ENCODE results near the gene NIP7. TPM values are rescaled to one million over a fixed set of nuclear protein-coding genes. Genes with fewer than 3 reads are reported as not detected.

NIP7 gene
- total and polyA plus RNA-seq, 2 donors: 23.1 to 23.5 TPM

DNA sequence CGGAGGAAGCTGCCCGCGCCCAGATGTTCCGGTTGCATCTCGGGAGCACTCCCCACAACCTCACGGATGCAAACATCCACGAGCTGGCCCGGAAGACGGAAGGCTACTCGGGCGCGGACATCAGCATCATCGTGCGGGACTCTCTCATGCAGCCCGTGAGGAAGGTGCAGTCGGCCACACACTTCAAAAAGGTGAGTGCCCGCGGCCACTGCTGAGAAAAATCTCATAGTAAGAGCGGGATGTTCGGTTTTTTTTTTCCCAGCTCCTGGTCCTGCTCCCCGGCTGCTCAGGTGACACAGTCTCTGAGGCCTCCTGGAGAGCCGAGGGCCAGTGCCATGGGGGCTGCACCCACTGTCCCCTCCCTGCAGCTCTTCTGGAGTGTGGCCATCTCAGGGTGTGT is 18.5 kb upstream of the NIP7 start:
- Histone ChIP-seq H3K4me1 (ENCODE audit: control insufficient read depth in 2 of 2, insufficient read depth in 2 of 2, low read length in 2 of 2) (peaks cover 0 to 7% of the 10 kb centered on the region in 2 donors), H3K27me3 (ENCODE audit: control insufficient read depth in 2 of 2, insufficient read depth in 1 of 2, low read length in 1 of 2) (no peaks in the 10 kb centered on the region), H3K9me3 (ENCODE audit: control insufficient read depth in 2 of 2, insufficient read depth in 1 of 2, low read length in 1 of 2) (no peaks in the 10 kb centered on the region), H3K36me3 (ENCODE audit: control insufficient read depth in 2 of 2, insufficient read depth in 2 of 2, low read length in 1 of 2) (peaks cover 90 to 94% of the 10 kb centered on the region in 2 donors), H3K27ac (ENCODE audit: low read depth in 1 of 2, low read length in 1 of 2) (no peak overlapping the region), H3K4me3 (ENCODE audit: low read length in 2 of 2) (no peak overlapping the region)
- 98% methylated on average over 22 of the region's 22 CpGs for WGBS
- no peak for DNase-seq (ENCODE audit: low read depth in 6 of 9, low spot score in 9 of 9)

DNA sequence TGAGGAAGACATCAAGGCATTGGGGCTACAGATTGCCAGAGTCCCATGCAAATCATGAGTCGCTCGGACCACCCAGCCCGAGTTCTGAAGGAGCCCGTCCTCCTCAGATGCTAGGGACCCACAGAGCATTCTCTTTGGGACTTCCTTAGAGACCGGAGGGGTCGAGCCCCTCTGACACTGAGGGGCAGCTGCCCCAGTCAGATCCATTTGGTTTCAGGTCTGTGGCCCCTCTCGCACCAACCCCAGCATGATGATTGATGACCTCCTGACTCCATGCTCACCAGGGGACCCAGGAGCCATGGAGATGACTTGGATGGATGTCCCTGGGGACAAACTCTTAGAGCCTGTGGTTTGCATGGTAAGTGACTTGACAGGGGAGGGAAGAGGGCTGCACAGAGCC is 17.2 kb upstream of the NIP7 start:
- no peaks in the 10 kb centered on the region for H3K9me3 ChIP-seq (ENCODE audit: control insufficient read depth in 2 of 2, insufficient read depth in 1 of 2, low read length in 1 of 2)
- peaks cover 4 to 7% of the 10 kb centered on the region in 2 donors for H3K4me1 ChIP-seq (ENCODE audit: control insufficient read depth in 2 of 2, insufficient read depth in 2 of 2, low read length in 2 of 2)
- no peak overlapping the region for H3K27ac ChIP-seq (ENCODE audit: low read depth in 1 of 2, low read length in 1 of 2)
- H3K4me3 ChIP-seq (ENCODE audit: low read length in 2 of 2): no peak overlapping the region
- peaks cover 90 to 94% of the 10 kb centered on the region in 2 donors for H3K36me3 ChIP-seq (ENCODE audit: control insufficient read depth in 2 of 2, insufficient read depth in 2 of 2, low read length in 1 of 2)
- DNase-seq (ENCODE audit: low read depth in 6 of 9, low spot score in 9 of 9): no peak
- over 99% methylated on average over 7 of the region's 7 CpGs for WGBS
- no peaks in the 10 kb centered on the region for H3K27me3 ChIP-seq (ENCODE audit: control insufficient read depth in 2 of 2, insufficient read depth in 1 of 2, low read length in 1 of 2)

DNA sequence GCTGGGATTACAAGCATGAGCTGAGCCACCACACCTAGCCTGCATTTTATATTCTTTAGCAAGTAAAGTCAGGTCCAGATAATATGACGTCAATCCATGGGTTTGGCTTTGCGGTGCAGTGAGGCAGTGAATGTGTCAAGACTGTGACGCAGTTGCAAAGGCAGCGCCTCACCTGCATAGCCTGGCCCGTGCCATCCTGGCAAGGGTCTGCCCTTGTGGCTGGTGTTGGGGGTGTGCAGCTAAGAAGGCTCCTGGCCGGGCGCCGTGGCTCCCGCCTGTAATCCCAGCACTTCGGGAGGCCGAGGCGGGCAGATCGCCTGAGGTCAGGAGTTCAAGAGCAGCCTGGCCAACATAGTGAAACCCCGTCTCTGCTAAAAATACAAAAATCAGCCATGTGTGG is 16.2 kb upstream of the NIP7 start:
- no peaks in the 10 kb centered on the region for H3K27me3 ChIP-seq (ENCODE audit: control insufficient read depth in 2 of 2, insufficient read depth in 1 of 2, low read length in 1 of 2)
- no peak overlapping the region for H3K4me3 ChIP-seq (ENCODE audit: low read length in 2 of 2)
- no peak for DNase-seq (ENCODE audit: low read depth in 6 of 9, low spot score in 9 of 9)
- peaks cover 89 to 90% of the 10 kb centered on the region in 2 donors for H3K36me3 ChIP-seq (ENCODE audit: control insufficient read depth in 2 of 2, insufficient read depth in 2 of 2, low read length in 1 of 2)
- H3K27ac ChIP-seq (ENCODE audit: low read depth in 1 of 2, low read length in 1 of 2): no peak overlapping the region
- H3K9me3 ChIP-seq (ENCODE audit: control insufficient read depth in 2 of 2, insufficient read depth in 1 of 2, low read length in 1 of 2): no peaks in the 10 kb centered on the region
- 92% methylated on average over 14 of the region's 14 CpGs for WGBS
- H3K4me1 ChIP-seq (ENCODE audit: control insufficient read depth in 2 of 2, insufficient read depth in 2 of 2, low read length in 2 of 2): peaks cover 8 to 14% of the 10 kb centered on the region in 2 donors

DNA sequence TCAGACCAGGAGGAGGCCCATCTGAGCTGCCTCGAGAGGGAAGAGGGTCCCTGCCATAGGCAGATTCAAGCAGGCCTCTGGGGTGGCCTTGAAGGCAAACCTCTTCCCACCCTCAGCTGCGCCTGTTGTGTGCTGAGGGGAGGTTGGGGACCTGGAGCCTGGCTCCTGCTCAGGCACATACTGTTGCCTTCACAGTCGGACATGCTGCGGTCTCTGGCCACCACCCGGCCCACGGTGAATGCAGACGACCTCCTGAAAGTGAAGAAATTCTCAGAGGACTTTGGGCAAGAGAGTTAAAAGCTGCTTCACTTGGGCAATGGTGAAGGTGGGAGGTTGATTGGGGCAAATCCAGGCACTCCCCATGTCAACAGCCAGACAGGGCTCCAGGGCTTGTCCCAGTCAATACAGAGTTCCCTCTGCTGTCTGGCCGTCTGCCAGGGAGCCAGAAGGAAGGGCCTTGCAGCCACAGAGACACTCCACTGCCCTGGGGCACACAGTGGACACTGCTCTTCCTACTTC is 15.5 kb upstream of the NIP7 start:
- Histone ChIP-seq H3K36me3 (ENCODE audit: control insufficient read depth in 2 of 2, insufficient read depth in 2 of 2, low read length in 1 of 2) (peaks cover 86 to 88% of the 10 kb centered on the region in 2 donors), H3K27me3 (ENCODE audit: control insufficient read depth in 2 of 2, insufficient read depth in 1 of 2, low read length in 1 of 2) (no peaks in the 10 kb centered on the region), H3K27ac (ENCODE audit: low read depth in 1 of 2, low read length in 1 of 2) (peak overlapping the region in 1 of 2 donors; percentile 25), H3K4me1 (ENCODE audit: control insufficient read depth in 2 of 2, insufficient read depth in 2 of 2, low read length in 2 of 2) (peaks cover 14 to 21% of the 10 kb centered on the region in 2 donors), H3K9me3 (ENCODE audit: control insufficient read depth in 2 of 2, insufficient read depth in 1 of 2, low read length in 1 of 2) (no peaks in the 10 kb centered on the region), H3K4me3 (ENCODE audit: low read length in 2 of 2) (no peak overlapping the region)
- no peak for DNase-seq (ENCODE audit: low read depth in 6 of 9, low spot score in 9 of 9)
- 92% methylated on average over 8 of the region's 8 CpGs for whole genome bisulfite sequencing

DNA sequence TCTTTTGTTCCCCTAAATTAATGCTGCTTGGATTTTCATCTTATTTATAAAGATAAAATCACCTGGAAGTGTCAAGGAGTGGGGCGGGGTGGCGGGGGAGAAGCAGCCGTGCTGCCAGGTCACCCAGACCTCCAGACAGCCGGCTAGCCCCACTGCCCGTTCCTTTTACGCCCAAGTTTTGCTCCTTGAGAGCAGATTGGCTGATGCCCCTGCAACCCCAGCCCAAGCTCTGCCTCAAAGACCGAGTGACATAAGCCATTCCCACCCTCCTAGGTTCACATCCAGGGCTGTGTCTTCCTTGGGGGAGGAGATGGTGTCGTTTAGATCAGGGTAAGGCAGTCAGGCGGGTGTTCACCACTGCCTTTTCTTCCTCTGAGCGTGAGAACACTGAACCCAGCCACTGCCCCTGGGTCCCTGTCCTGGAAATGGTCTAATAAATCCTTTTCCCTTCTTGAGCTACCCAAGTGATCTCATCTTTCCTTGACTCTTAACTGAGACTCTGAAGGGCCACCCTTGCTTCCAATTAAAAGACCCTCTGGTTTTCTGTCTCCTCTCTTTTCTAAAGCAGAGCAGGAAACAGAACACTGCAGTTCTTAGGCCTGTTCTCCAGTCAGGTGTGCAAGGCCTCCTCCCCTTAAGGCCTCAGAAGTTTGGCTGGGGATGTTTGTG is 14.9 kb upstream of the NIP7 start:
- WGBS: 94% methylated on average over 10 of the region's 10 CpGs
- no peak for DNase-seq (ENCODE audit: low read depth in 6 of 9, low spot score in 9 of 9)
- Histone ChIP-seq H3K4me3 (ENCODE audit: low read length in 2 of 2) (no peak overlapping the region), H3K4me1 (ENCODE audit: control insufficient read depth in 2 of 2, insufficient read depth in 2 of 2, low read length in 2 of 2) (peaks cover 20 to 27% of the 10 kb centered on the region in 2 donors), H3K27ac (ENCODE audit: low read depth in 1 of 2, low read length in 1 of 2) (no peak overlapping the region), H3K27me3 (ENCODE audit: control insufficient read depth in 2 of 2, insufficient read depth in 1 of 2, low read length in 1 of 2) (no peaks in the 10 kb centered on the region), H3K36me3 (ENCODE audit: control insufficient read depth in 2 of 2, insufficient read depth in 2 of 2, low read length in 1 of 2) (peaks cover 80 to 84% of the 10 kb centered on the region in 2 donors), H3K9me3 (ENCODE audit: control insufficient read depth in 2 of 2, insufficient read depth in 1 of 2, low read length in 1 of 2) (no peaks in the 10 kb centered on the region)

DNA sequence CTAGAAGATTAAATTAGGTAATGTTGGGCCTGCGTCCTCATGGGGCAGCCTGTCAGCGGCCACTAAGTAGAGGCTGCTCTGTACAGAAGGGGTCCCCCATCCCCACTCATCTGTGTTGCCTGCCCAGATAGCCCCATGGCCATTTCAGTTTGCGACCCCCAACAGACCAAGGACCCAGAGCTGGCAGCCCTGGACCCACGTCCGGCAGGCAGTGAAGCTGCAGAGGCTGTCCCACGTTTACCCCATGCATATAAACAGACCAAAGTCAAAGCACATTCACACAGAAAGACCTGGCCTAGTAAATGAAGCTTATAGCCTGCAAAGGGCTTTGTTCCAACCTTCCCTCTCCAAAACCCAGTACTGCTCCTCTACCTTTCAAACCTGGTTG is 13.8 kb upstream of the NIP7 start:
- 97% methylated on average over 6 of the region's 6 CpGs for WGBS
- no peak for DNase-seq (ENCODE audit: low read depth in 6 of 9, low spot score in 9 of 9)
- Histone ChIP-seq H3K4me1 (ENCODE audit: control insufficient read depth in 2 of 2, insufficient read depth in 2 of 2, low read length in 2 of 2) (peaks cover 21 to 29% of the 10 kb centered on the region in 2 donors), H3K27ac (ENCODE audit: low read depth in 1 of 2, low read length in 1 of 2) (peak overlapping the region in 1 of 2 donors; percentile 12), H3K4me3 (ENCODE audit: low read length in 2 of 2) (no peak overlapping the region), H3K9me3 (ENCODE audit: control insufficient read depth in 2 of 2, insufficient read depth in 1 of 2, low read length in 1 of 2) (no peaks in the 10 kb centered on the region), H3K36me3 (ENCODE audit: control insufficient read depth in 2 of 2, insufficient read depth in 2 of 2, low read length in 1 of 2) (peaks cover 69 to 73% of the 10 kb centered on the region in 2 donors), H3K27me3 (ENCODE audit: control insufficient read depth in 2 of 2, insufficient read depth in 1 of 2, low read length in 1 of 2) (no peaks in the 10 kb centered on the region)

DNA sequence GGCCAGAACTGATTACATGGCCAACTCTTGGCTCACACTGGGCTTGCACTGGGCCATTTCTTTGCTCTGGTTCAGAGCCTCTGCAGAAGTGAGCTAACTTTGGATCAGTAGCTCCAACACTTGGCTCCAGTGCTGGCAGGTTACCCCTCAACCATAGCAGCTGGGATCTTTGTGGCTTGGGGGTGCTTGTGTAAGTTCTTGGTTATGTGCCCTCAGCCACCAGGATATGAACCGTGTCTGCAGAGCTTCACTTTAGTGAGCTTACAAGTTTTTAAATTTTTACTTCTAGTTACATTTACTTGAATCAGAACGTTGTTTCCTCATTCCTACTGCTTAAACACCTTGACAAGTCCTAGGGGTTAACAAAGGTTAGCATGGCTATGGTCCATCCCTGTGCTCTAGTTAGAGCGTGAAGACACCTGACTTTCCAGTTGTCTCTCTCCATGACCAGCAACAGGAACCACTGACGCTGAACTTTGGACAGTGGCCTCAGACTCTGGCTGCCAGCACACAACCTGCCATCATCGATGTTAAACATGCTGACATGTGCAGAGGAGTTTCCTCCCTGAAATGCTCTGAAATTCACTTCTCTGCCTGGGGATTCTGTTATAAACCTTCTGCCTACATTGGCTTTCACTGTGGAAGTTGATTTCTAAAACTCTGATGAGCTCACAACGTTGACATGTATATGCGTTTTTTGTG is 13.2 kb upstream of the NIP7 start:
- Histone ChIP-seq H3K27ac (ENCODE audit: low read depth in 1 of 2, low read length in 1 of 2) (no peak overlapping the region), H3K4me3 (ENCODE audit: low read length in 2 of 2) (no peak overlapping the region), H3K9me3 (ENCODE audit: control insufficient read depth in 2 of 2, insufficient read depth in 1 of 2, low read length in 1 of 2) (no peaks in the 10 kb centered on the region), H3K36me3 (ENCODE audit: control insufficient read depth in 2 of 2, insufficient read depth in 2 of 2, low read length in 1 of 2) (peaks cover 64 to 68% of the 10 kb centered on the region in 2 donors), H3K27me3 (ENCODE audit: control insufficient read depth in 2 of 2, insufficient read depth in 1 of 2, low read length in 1 of 2) (no peaks in the 10 kb centered on the region), H3K4me1 (ENCODE audit: control insufficient read depth in 2 of 2, insufficient read depth in 2 of 2, low read length in 2 of 2) (peaks cover 24 to 34% of the 10 kb centered on the region in 2 donors)
- 86% methylated on average over 7 of the region's 7 CpGs for WGBS
- no peak for DNase-seq (ENCODE audit: low read depth in 6 of 9, low spot score in 9 of 9)

DNA sequence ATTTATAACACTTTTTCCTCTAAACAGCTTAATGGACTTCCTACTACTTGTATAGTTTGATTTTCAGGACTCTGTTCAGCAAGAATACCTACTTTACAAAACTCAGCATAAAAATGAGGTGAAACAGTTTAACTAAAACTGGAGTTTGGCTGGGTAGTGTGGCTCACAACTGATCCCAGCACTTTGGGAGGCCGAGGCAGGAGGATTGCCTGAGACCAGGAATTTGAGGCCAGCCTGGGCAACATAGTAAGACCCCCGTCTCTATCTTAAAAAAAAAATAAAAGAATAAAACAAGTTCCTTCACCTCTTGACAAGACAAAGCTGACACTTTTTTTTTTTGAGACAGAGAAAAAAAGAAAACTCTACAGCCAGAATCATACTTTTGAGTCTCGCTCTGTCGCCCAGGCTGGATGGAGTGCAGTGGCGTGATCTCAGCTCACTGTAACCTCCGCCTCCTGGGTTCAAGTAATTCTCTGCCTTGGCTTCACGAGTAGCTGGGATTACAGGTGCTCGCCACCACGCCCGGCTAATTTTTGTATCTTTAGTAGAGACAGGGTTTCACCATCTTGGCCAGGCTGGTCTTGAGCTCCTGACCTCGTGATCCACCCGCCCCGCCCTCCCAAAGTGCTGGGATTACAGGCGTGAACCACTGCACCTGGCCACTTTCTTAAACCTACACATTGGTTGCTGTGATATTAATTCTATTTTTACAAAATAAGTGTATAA is 11.8 kb upstream of the NIP7 start:
- Histone ChIP-seq H3K9me3 (ENCODE audit: control insufficient read depth in 2 of 2, insufficient read depth in 1 of 2, low read length in 1 of 2) (no peaks in the 10 kb centered on the region), H3K4me3 (ENCODE audit: low read length in 2 of 2) (no peak overlapping the region), H3K36me3 (ENCODE audit: control insufficient read depth in 2 of 2, insufficient read depth in 2 of 2, low read length in 1 of 2) (peaks cover 61 to 65% of the 10 kb centered on the region in 2 donors), H3K4me1 (ENCODE audit: control insufficient read depth in 2 of 2, insufficient read depth in 2 of 2, low read length in 2 of 2) (peaks cover 24 to 34% of the 10 kb centered on the region in 2 donors), H3K27ac (ENCODE audit: low read depth in 1 of 2, low read length in 1 of 2) (no peak overlapping the region), H3K27me3 (ENCODE audit: control insufficient read depth in 2 of 2, insufficient read depth in 1 of 2, low read length in 1 of 2) (no peaks in the 10 kb centered on the region)
- WGBS: 95% methylated on average over 14 of the region's 14 CpGs
- no peak for DNase-seq (ENCODE audit: low read depth in 6 of 9, low spot score in 9 of 9)

Measured in thymus (tissue), 11 donors.